SK-N-SH treated with all-trans-retinoic acid at 6 μM for 48 hours (cell line): ENCODE results near the gene NSRP1.

ENCODE experiments used
- ATAC-seq: fragments of 200-7000 bp; cut with Tn5 transposase; 3 replicates; pipeline ENCODE4 v1.9.1; 2020; ENCODE audit warnings: mild to moderate bottlenecking, moderate library complexity
- ARNTL ChIP-seq: fragments of 450-650 bp; formaldehyde crosslinking; IDR thresholded peaks from 2 replicates; pipeline ENCODE4 v1.5.0; 2020; ENCODE audit warnings: low read depth, mild to moderate bottlenecking, moderate library complexity, borderline replicate concordance
- BACH2 ChIP-seq: fragments of 250-450 bp; sonication (Bioruptor Pico); IDR thresholded peaks from 2 replicates; pipeline ENCODE4 v1.9.0; 2021; ENCODE audit warnings: mild to moderate bottlenecking, borderline replicate concordance
- CREB5 ChIP-seq: fragments of 250-450 bp; sonication (Bioruptor Pico); IDR thresholded peaks from 2 replicates; pipeline ENCODE4 v1.5.1; 2020; ENCODE audit warnings: low read depth, mild to moderate bottlenecking, moderate library complexity
- CSRNP3 ChIP-seq: fragments of 250-450 bp; sonication (Bioruptor Pico); IDR thresholded peaks from 2 replicates; pipeline ENCODE4 v1.5.1; 2021; ENCODE audit warnings: mild to moderate bottlenecking, moderate library complexity
- ESRRG ChIP-seq: fragments of 250-450 bp; sonication (Bioruptor Pico); IDR thresholded peaks from 2 replicates; pipeline ENCODE4 v1.6.1; 2021; ENCODE audit warnings: mild to moderate bottlenecking
- GLIS3 ChIP-seq: fragments of 250-450 bp; sonication (Bioruptor Pico); IDR thresholded peaks from 2 replicates; pipeline ENCODE4 v1.5.0; 2020; ENCODE audit warnings: mild to moderate bottlenecking, moderate library complexity
- OSR1 ChIP-seq: fragments of 250-450 bp; sonication (Bioruptor Pico); IDR thresholded peaks from 2 replicates; pipeline ENCODE4 v1.8.0; 2022; ENCODE audit warnings: moderate library complexity, mild to moderate bottlenecking, inconsistent platforms
- PPARA ChIP-seq: fragments of 250-450 bp; sonication (Bioruptor Pico); IDR thresholded peaks from 2 replicates; pipeline ENCODE4 v1.5.0; 2020; ENCODE audit warnings: mild to moderate bottlenecking, borderline replicate concordance
- RARB ChIP-seq: fragments of 250-450 bp; sonication (Bioruptor Pico); IDR thresholded peaks from 2 replicates; pipeline ENCODE4 v1.8.0; 2021; ENCODE audit warnings: mild to moderate bottlenecking, moderate library complexity
- SNAI2 ChIP-seq: fragments of 250-450 bp; sonication (Bioruptor Pico); IDR thresholded peaks from 2 replicates; pipeline ENCODE4 v1.5.0; 2020; ENCODE audit warnings: mild to moderate bottlenecking, moderate library complexity
- TOX ChIP-seq: fragments of 250-450 bp; sonication (Bioruptor Pico); IDR thresholded peaks from 2 replicates; pipeline ENCODE4 v1.8.0; 2021; ENCODE audit warnings: mild to moderate bottlenecking, moderate library complexity, borderline replicate concordance
- ZC3H10 ChIP-seq: fragments of 250-450 bp; sonication (Bioruptor Pico); IDR thresholded peaks from 2 replicates; pipeline ENCODE4 v1.5.1; 2021; ENCODE audit warnings: mild to moderate bottlenecking, moderate library complexity
- ZFP3 ChIP-seq: fragments of 250-450 bp; sonication (Bioruptor Pico); IDR thresholded peaks from 2 replicates; pipeline ENCODE4 v1.5.0; 2020; ENCODE audit warnings: mild to moderate bottlenecking, moderate library complexity
- ZFP30 ChIP-seq: fragments of 450-650 bp; formaldehyde crosslinking; IDR thresholded peaks from 2 replicates; pipeline ENCODE4 v1.5.0; 2022; ENCODE audit warnings: mild to moderate bottlenecking, moderate library complexity
- ZNF565 ChIP-seq: fragments of 450-650 bp; formaldehyde crosslinking; conservative IDR thresholded peaks from 2 replicates; pipeline ENCODE4 v1.5.0; 2020; ENCODE audit warnings: low read depth, mild to moderate bottlenecking, moderate library complexity
- ZNF70 ChIP-seq: fragments of 450-650 bp; formaldehyde crosslinking; IDR thresholded peaks from 2 replicates; pipeline ENCODE4 v1.5.0; 2020; ENCODE audit warnings: mild to moderate bottlenecking, moderate library complexity
- ZNF8 ChIP-seq: fragments of 450-650 bp; formaldehyde crosslinking; IDR thresholded peaks from 2 replicates; pipeline ENCODE4 v1.5.0; 2020; ENCODE audit warnings: mild to moderate bottlenecking, moderate library complexity
- TF ChIP-seq, protein P1 (sequence below): fragments of 250-450 bp; sonication (Bioruptor Pico); IDR thresholded peaks from 2 replicates; pipeline ENCODE4 v1.5.0; 2020; ENCODE audit warnings: mild to moderate bottlenecking, moderate library complexity
- TF ChIP-seq, protein P2 (sequence below): fragments of 250-450 bp; sonication (Bioruptor Pico); IDR thresholded peaks from 2 replicates; pipeline ENCODE4 v1.8.0; 2020; ENCODE audit warnings: mild to moderate bottlenecking, moderate library complexity, borderline replicate concordance

NSRP1 gene

GRCh38 chr17:30219315-30219714 lies 102.7 kb downstream of the NSRP1 start:
- ATAC-seq = no peak
- no peak for TF ChIP-seq CSRNP3 (CRISPR knock-in tag)

DNA sequence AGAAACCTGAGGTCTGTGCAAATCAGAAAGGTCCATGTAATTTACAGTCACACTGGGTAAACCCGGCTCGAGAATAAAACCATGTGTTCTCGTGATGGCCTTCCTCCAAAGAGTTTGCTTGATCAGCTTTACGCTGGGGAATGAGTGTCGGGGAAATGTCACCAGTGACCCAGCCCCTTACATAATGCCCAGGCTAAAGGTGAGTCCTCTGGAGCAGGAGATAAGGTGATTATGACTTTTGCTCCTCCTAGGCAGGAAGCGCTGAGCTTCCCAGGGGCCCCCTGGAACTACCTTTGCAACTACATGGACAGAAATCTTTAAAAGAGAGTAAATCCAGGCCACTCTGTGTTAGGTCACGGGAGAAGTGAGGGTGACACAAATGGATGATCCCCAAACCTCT lies 103.2 kb downstream of the NSRP1 start:
- ATAC-seq = no peak
- TF ChIP-seq ZFP30 (CRISPR knock-in tag) = no peak
- TF ChIP-seq CREB5 = no peak
- TF ChIP-seq ZFP3 (CRISPR knock-in tag) = no peak
- no peak for TF ChIP-seq SNAI2 (CRISPR knock-in tag)
- TF ChIP-seq OSR1 (CRISPR knock-in tag) = no peak
- TF ChIP-seq ZNF70 (CRISPR knock-in tag) = no peak
- no peak for TF ChIP-seq ARNTL
- TF ChIP-seq ZNF565 = no peak
- TF ChIP-seq, protein P1, sequence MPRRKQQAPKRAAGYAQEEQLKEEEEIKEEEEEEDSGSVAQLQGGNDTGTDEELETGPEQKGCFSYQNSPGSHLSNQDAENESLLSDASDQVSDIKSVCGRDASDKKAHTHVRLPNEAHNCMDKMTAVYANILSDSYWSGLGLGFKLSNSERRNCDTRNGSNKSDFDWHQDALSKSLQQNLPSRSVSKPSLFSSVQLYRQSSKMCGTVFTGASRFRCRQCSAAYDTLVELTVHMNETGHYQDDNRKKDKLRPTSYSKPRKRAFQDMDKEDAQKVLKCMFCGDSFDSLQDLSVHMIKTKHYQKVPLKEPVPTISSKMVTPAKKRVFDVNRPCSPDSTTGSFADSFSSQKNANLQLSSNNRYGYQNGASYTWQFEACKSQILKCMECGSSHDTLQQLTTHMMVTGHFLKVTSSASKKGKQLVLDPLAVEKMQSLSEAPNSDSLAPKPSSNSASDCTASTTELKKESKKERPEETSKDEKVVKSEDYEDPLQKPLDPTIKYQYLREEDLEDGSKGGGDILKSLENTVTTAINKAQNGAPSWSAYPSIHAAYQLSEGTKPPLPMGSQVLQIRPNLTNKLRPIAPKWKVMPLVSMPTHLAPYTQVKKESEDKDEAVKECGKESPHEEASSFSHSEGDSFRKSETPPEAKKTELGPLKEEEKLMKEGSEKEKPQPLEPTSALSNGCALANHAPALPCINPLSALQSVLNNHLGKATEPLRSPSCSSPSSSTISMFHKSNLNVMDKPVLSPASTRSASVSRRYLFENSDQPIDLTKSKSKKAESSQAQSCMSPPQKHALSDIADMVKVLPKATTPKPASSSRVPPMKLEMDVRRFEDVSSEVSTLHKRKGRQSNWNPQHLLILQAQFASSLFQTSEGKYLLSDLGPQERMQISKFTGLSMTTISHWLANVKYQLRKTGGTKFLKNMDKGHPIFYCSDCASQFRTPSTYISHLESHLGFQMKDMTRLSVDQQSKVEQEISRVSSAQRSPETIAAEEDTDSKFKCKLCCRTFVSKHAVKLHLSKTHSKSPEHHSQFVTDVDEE (CRISPR knock-in tag) = no peak
- TF ChIP-seq RARB (CRISPR knock-in tag) = no peak
- no peak for TF ChIP-seq PPARA (CRISPR knock-in tag)
- TF ChIP-seq, all 23 proteins: peak for 0

- no peak for ATAC-seq
- TF ChIP-seq GLIS3 (CRISPR knock-in tag) (no peak), ZC3H10 (CRISPR knock-in tag) (no peak)
These were observed 103.8 kb downstream of the NSRP1 start for GRCh38 chr17:30220414-30220813.

DNA sequence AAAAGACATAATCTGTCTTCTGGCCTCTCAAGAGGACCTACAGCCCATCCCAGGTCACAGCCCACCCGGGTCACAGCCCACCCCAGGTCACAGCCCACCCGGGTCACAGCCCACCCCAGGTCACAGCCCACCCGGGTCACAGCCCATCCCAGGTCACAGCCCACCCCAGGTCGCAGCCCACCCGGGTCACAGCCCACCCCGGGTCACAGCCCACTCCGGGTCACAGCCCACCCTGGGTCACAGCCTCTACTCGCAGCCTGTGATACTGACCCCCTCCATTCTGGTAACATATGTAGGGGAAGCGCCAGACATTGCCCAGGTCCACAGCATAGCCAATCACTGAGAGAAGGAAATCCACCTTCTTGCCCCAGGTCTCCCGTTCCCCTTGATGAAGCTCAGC lies 104.7 kb downstream of the NSRP1 start:
- TF ChIP-seq ESRRG (CRISPR knock-in tag) (no peak), ZC3H10 (CRISPR knock-in tag) (no peak), PPARA (CRISPR knock-in tag) (no peak), ARNTL (no peak), SNAI2 (CRISPR knock-in tag) (no peak), ZNF70 (CRISPR knock-in tag) (no peak), ZFP3 (CRISPR knock-in tag) (no peak), CREB5 (no peak), TOX (no peak), BACH2 (CRISPR knock-in tag) (no peak), ZNF565 (no peak), RARB (CRISPR knock-in tag) (no peak), OSR1 (CRISPR knock-in tag) (no peak)
- TF ChIP-seq, protein P2, sequence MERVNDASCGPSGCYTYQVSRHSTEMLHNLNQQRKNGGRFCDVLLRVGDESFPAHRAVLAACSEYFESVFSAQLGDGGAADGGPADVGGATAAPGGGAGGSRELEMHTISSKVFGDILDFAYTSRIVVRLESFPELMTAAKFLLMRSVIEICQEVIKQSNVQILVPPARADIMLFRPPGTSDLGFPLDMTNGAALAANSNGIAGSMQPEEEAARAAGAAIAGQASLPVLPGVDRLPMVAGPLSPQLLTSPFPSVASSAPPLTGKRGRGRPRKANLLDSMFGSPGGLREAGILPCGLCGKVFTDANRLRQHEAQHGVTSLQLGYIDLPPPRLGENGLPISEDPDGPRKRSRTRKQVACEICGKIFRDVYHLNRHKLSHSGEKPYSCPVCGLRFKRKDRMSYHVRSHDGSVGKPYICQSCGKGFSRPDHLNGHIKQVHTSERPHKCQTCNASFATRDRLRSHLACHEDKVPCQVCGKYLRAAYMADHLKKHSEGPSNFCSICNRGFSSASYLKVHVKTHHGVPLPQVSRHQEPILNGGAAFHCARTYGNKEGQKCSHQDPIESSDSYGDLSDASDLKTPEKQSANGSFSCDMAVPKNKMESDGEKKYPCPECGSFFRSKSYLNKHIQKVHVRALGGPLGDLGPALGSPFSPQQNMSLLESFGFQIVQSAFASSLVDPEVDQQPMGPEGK = no peak
- no peak for ATAC-seq

- ATAC-seq = no peak
- TF ChIP-seq CREB5 = no peak
- TF ChIP-seq TOX = no peak
- TF ChIP-seq ZNF8 (CRISPR knock-in tag) = no peak
- TF ChIP-seq GLIS3 (CRISPR knock-in tag) = no peak
- no peak for TF ChIP-seq ZC3H10 (CRISPR knock-in tag)
- TF ChIP-seq ARNTL = no peak
- TF ChIP-seq ZNF565 = no peak
- no peak for TF ChIP-seq ZFP3 (CRISPR knock-in tag)
- no peak for TF ChIP-seq RARB (CRISPR knock-in tag)
- TF ChIP-seq ESRRG (CRISPR knock-in tag) = no peak
- TF ChIP-seq, protein P1 (CRISPR knock-in tag) = no peak
- TF ChIP-seq BACH2 (CRISPR knock-in tag) = no peak
- TF ChIP-seq SNAI2 (CRISPR knock-in tag) = no peak
These were observed 105.6 kb downstream of the NSRP1 start for GRCh38 chr17:30222251-30222650.
